GM12878 (cell line): Measurements from ENCODE around the gene WIPF1. TPM values are rescaled to one million over a fixed set of nuclear protein-coding genes. Genes with fewer than 3 reads are reported as not detected.
"Not testable (repeated sequence)": the region's sequence is repeated elsewhere in the genome, so short reads cannot be mapped to it uniquely, and the experiment has no call there.

Experiments
- ATAC-seq: fragments of 200-7000 bp; cut with Tn5 transposase; 3 replicates; pipeline ENCODE4 v1.9.1; 2020; ENCODE audit warnings: mild to moderate bottlenecking, moderate library complexity
- BruUV-seq: library from RNA; stranded (reverse); fragments of 400-500 nt; replicated peaks from 2 replicates; lab custom pipeline; 2021; lab: Mats Ljungman, UMichigan
- CTCF ChIA-PET: fragments of 300-600 bp; sonication (Branson Sonifier 250); formaldehyde crosslinking; extraction: SDS; loops from one replicate; lab custom pipeline; 2021; ENCODE audit warnings: inconsistent platforms; lab: Yijun Ruan, JAX
- POLR2A ChIA-PET: fragments of 350-600 bp; formaldehyde crosslinking; extraction: SDS; loops from one replicate; lab custom pipeline; 2021; ENCODE audit warnings: inconsistent platforms; lab: Charles Lee
- RAD21 ChIA-PET: fragments of 300-600 bp; sonication (Branson Sonifier 250); formaldehyde crosslinking; loops from one replicate; lab custom pipeline; 2023; ENCODE audit warnings: antibody characterized with exemption; ENCODE audit not compliant: unreplicated experiment; lab: Charles Lee
- SMC1A ChIA-PET: fragments of 300-600 bp; sonication (Branson Sonifier 250); formaldehyde crosslinking; loops from one replicate; lab custom pipeline; 2023; ENCODE audit not compliant: unreplicated experiment, uncharacterized antibody; lab: Charles Lee
- DNase-seq: peaks from one replicate; pipeline ENCODE4 v3.0.0-alpha.2; 2011; ENCODE audit warnings: low read depth, low spot score
- FAIRE-seq: peaks from 3 replicates; lab custom pipeline; 2011; peaks lifted over from hg19 to GRCh38; lab: Jason Lieb, UNC
- H2AFZ ChIP-seq: 2 replicates; pipeline ENCODE4 v1.6.0; 2011; ENCODE audit warnings: low read depth, low read length, control low read depth; ENCODE audit not compliant: control insufficient read depth
- H3K27ac ChIP-seq: 2 replicates; pipeline ENCODE4 v1.5.1; 2011; ENCODE audit warnings: control low read depth; ENCODE audit not compliant: control insufficient read depth, insufficient read depth
- H3K27me3 ChIP-seq, 2 experiments: replicated peaks in 1 of 2; 2 replicates each; pipeline versions ENCODE4 v1.6.0 to v1.6.1; 2011; ENCODE audit warnings: low read length in 1 of 2; ENCODE audit not compliant: control insufficient read depth in 2 of 2, insufficient read depth in 2 of 2
- H3K36me3 ChIP-seq, 2 experiments: 2 replicates each; pipeline ENCODE4 v1.5.1; 2011; ENCODE audit warnings: low read length in 1 of 2; ENCODE audit not compliant: control insufficient read depth in 2 of 2, insufficient read depth in 2 of 2
- H3K4me1 ChIP-seq: 2 replicates; pipeline ENCODE4 v1.6.1; 2011; ENCODE audit warnings: mild to moderate bottlenecking, low read length, moderate library complexity, mixed read lengths; ENCODE audit not compliant: control insufficient read depth, insufficient read depth
- H3K4me2 ChIP-seq: 2 replicates; pipeline ENCODE4 v1.6.0; 2011; ENCODE audit warnings: control low read depth; ENCODE audit not compliant: control insufficient read depth, insufficient read depth
- H3K4me3 ChIP-seq: fragments of 200-600 bp; sonication (generic); 2 replicates; pipeline ENCODE4 v1.5.1; 2016
- H3K79me2 ChIP-seq: 2 replicates; pipeline ENCODE4 v1.6.0; 2011; ENCODE audit warnings: low read length; ENCODE audit not compliant: control insufficient read depth, insufficient read depth
- H3K9ac ChIP-seq: 2 replicates; pipeline ENCODE4 v1.8.0; 2011; ENCODE audit warnings: low read length, control low read depth, mixed read lengths; ENCODE audit not compliant: control insufficient read depth, insufficient read depth
- H3K9me3 ChIP-seq: replicated peaks from 3 replicates; pipeline ENCODE4 v1.5.1; 2011; ENCODE audit warnings: mild to moderate bottlenecking, low read length; ENCODE audit not compliant: control insufficient read depth, insufficient read depth
- H4K20me1 ChIP-seq: 2 replicates; pipeline ENCODE4 v1.6.0; 2011; ENCODE audit not compliant: control insufficient read depth, insufficient read depth
- SKIL ChIP-seq: fragments of 450-650 bp; IDR thresholded peaks from 2 replicates; pipeline ENCODE4 v1.6.1; 2017; ENCODE audit warnings: mild to moderate bottlenecking, low read depth, inconsistent platforms; ENCODE audit not compliant: poor library complexity, severe bottlenecking
- WGBS: methylation state at CpG from one replicate; pipeline ENCODE4 v1.1.6; 2016; ENCODE audit warnings: low lambda C conversion rate; ENCODE audit not compliant: insufficient replicate concordance, insufficient coverage; ENCODE audit errors: missing lambda C conversion rate; 5-methylcytosine and 5-hydroxymethylcytosine counted together
- in situ Hi-C: fragments of 300-500 bp; cut with MboI; formaldehyde crosslinking; loops from 9 replicates; pipeline ENCODE4 v1.14.3; 2018; ENCODE audit warnings: mixed read lengths
- intact Hi-C: fragments of 100-400 bp; cut with micrococcal nuclease; formaldehyde crosslinking; loops from one replicate; pipeline ENCODE4 v1.14.2; 2022; ENCODE audit not compliant: unreplicated experiment
- polyA plus RNA-seq, 11 experiments: library from polyadenylated mRNA; depleted of rRNA in 4 of 11; unstranded in 6 of 11; stranded (reverse) in 5 of 11; fragments of >200 nt; fragmentation: Nextera tagmentation in 4 of 11; fragmentation: Illumina TruSeq in 1 of 11; extraction: Ambion mirVana in 4 of 11; extraction: Trizol in 1 of 11; gene quantifications; 1 replicate in 1 of 11; 2 replicates in 10 of 11; pipeline versions ENCODE4 v1.2.1 to v1.2.3, GENCODE V29; 2011 to 2016; ENCODE audit warnings: inconsistent platforms in 2 of 11, missing spikeins in 2 of 11, low read depth in 1 of 11
- total RNA-seq, 4 experiments: library from RNA; depleted of rRNA in 3 of 4; stranded (reverse); fragments of >200 nt in 3 of 4; fragmentation: Illumina TruSeq in 1 of 4; extraction: Trizol in 1 of 4; gene quantifications; 2 replicates each; pipeline versions ENCODE4 v1.2.1 to v1.2.3, GENCODE V29; 2013 to 2021

Gene WIPF1
- total and polyA plus RNA-seq, 10 of the 15 experiments (the other 5 are each of a cell fraction or from before 2014, with no cell fraction given) = 23.1 to 188 (median 68.9) TPM

GRCh38 chr2:174551697-174552096 lies 45.9 kb downstream of the WIPF1 start (continued):
- no peak for TF ChIP-seq SKIL
- TF ChIP-seq, all 136 proteins: peak for 0

GRCh38 chr2:174548646-174549045 lies 49.0 kb downstream of the WIPF1 start:
- ChIA-PET CTCF (interaction anchor here (0.8 to 3.6 kb wide), 6 partner anchors 10 to 87 kb away, joined by 3 to 119 read pairs (median 4); no protein-coding TSS in a partner anchor), SMC1A (interaction anchor here (0.7 to 3.1 kb wide), 2 partner anchors 87 to 146 kb away, joined by 3 to 116 read pairs; no protein-coding TSS in a partner anchor), RAD21 (interaction anchor here (2.7 to 3.8 kb wide), 3 partner anchors 54 to 86 kb away, joined by 10 to 81 read pairs (median 13); no protein-coding TSS in a partner anchor)
- H3K27me3 ChIP-seq, FAIRE-seq, in situ Hi-C loops, H3K9ac ChIP-seq, intact Hi-C loops, H2AFZ ChIP-seq, BruUV-seq, H3K36me3 ChIP-seq, ATAC-seq, H3K27ac ChIP-seq, POLR2A ChIA-PET, H3K4me1 ChIP-seq, DNase-seq, H3K79me2 ChIP-seq, H3K4me3 ChIP-seq, H3K9me3 ChIP-seq, H3K4me2 ChIP-seq, H4K20me1 ChIP-seq: not testable (repeated sequence)
- WGBS = 81% methylated on average over 21 of the region's 24 CpGs
